C4-2B (cell line): ENCODE measurements around the gene PFKFB1.

Source experiments
- H3K27ac ChIP-seq: fragments of 450-650 bp; 2 replicates; pipeline ENCODE4 v1.5.1; 2017
- CTCF ChIP-seq: fragments of 450-650 bp; conservative IDR thresholded peaks from 2 replicates; pipeline ENCODE4 v1.5.1; 2017; ENCODE audit warnings: mild to moderate bottlenecking
- ZFX ChIP-seq: fragments of 450-650 bp; IDR thresholded peaks from 2 replicates; pipeline ENCODE4 v1.6.1; 2017

Gene PFKFB1

DNA sequence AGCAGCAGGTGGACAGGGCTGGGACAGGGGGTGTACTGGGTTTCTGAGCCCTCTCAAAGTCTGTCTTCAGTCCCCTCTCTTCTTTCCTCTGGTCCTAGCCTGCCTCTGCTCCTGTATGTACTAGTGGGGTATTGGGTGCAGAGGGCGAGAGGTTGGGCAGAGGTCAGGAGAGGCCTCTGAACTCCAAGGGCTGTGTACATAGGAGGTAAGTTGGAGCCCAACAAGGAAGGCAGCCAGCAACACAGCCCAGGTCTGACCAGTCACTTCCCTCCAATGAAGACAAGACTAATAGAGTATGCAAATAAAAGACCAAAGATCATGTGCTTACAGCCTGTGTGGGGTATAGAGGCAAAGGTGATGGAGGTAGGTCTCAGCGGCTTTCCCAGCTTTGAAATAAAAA is at the start of gene PFKFB1:
Gene PFKFB1 (minus strand): TSS at position 90 of the 400 bp plus-strand sequence. CDS start 181 bp downstream, outside the sequence.
- H3K27ac ChIP-seq, result no peak within 1 kb of the TSS
- no peak for TF ChIP-seq CTCF
- no peak for TF ChIP-seq ZFX

DNA sequence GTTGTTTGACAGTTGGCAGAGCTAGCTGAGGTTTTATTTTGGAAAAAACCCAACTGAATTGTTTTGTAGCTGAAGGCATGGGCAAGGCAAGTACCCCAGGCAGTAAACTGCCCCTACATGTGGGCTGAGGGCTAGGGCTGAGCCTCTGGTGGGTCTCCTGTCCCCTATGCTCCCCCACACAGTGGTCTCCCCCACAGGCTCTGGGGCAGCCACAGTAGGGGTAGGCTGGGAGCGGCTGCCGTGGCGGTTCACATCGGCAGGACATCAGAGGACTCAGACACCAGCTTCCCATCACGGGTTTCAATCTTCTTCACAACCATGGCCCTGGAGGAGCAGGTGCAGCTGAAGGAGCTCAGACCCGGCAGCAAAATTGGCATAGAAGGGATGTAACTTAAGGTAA is 47.5 kb upstream of the PFKFB1 start:
- TF ChIP-seq ZFX, result no peak
- no peak for TF ChIP-seq CTCF

DNA sequence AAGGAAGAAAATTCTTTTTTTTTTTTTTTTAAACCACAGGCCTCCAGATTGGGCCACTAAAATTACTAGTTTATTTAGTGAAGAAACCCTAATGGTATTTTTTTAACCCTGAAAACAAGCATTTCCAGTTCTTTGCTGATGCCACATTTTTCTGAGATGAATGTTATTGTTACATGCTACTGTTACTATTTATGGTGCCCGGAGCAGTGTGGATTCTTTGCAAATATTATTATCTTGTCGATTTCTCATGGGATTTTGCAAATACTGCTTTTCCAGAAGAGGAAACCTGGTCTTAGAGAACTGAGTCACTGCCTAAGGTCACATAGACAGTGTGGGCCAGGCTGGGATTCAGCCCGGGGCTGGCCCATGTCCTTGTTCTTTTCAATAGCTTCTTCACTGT is 45.5 kb upstream of the PFKFB1 start:
- TF ChIP-seq CTCF (no peak), ZFX (no peak)
- H3K27ac ChIP-seq, result no peak overlapping the region

More for the DNA sequence above, 47.5 kb upstream of the PFKFB1 start:
- no peak overlapping the region for H3K27ac ChIP-seq

- H3K27ac ChIP-seq, result no peak overlapping the region
- TF ChIP-seq ZFX, result no peak
Measured at GRCh38 chrX:55033429-55033828, 39.4 kb upstream of the PFKFB1 start.

DNA sequence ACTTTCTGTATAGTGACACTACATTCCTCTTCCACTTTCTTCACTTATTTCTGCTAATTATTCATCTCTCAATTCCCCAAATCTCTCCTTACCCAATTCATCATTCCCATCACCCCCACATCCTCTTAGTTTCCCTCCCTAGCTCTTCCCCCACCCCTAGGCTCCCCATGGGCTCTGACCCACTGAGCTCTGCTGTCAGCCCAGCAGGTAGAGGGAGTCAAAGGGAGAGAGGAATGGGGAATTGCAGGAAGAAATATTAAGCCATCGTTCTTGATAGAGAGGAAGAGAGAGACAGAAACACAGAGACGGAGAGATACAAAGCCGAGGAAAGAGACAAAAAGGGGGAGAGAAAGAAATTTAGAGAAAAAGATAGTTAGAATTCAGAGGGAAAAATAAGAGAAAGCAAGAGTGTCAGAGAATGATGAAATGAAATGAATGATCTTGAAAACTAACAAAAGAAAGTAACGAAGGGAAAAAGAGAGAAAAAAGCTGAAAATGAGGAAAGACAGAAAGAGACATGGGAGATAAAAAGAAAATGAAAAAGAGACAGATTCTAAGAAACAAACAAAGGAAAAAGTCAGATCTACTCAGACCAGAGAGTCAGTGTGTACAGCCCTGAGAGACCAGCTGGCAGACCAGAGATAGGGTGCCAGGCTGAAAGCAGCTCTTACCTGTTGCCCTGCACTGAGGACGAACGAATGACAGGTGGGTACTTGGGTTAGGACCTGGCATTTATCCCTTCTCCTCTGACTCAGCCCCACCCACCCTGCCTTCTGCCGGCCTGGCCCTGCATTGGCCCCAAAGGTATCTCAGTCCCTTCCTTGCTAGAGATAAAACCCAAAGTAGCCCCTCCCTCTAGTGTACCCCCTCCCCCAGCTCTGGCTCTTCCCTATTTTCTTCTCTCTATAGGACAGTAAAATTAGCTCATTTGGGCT is 36.5 kb upstream of the PFKFB1 start, which contains the start of gene ALAS2:
Gene ALAS2 (minus strand): TSS at position 707 of the 935 bp plus-strand sequence. CDS start 4,977 bp downstream, outside the sequence.
- TF ChIP-seq ZFX (no peak), CTCF (no peak)
- no peak within 1 kb of the TSS for H3K27ac ChIP-seq

DNA sequence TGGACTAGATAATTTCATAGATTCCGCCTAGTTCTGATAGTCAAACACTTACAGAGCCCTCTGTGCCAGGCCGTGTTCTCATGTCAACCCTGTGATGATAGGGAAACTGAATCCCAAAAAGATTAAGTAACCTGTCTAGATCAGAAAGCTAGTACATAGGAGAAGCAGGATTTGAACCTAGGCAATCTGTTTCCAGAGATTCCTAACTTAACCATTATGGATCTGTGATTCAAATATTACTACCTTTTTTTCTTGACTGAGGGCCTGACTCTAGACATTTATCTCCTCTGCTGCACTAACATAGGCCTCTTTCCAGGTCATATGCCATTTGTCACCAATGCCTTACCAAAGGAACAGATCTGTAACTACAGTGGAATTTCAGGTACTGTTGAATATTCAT is 35.3 kb upstream of the PFKFB1 start:
- no peak overlapping the region for H3K27ac ChIP-seq
- TF ChIP-seq CTCF (no peak), ZFX (no peak)

DNA sequence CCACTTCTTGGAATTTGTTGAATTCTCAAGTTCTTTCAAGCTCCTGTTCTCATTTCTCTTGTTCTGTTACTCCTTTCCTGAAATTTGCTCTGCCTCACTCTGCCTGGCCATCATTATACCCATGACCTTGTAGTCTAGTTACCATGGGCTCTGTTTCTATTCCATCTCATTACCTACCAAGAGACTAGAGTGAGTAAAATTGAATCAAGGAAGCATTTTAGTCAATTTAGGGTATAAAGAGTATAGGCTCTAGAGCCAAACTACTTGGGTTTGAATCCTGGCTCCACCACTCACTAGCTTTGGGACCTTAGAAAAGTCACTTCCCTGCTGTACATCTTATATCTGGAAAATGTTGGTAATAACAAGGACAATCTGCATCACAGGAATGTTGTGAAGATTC is 34.6 kb upstream of the PFKFB1 start:
- no peak overlapping the region for H3K27ac ChIP-seq
- TF ChIP-seq ZFX (no peak), CTCF (no peak)
